K562 (cell line): ENCODE results near the gene NOX5. TPM values are rescaled to one million over a fixed set of nuclear protein-coding genes. Genes with fewer than 3 reads are reported as not detected.
A peak's percentile ranks its signal among the peaks of the same experiment; 100 is the strongest.

Source experiments
- CEBPZ ChIP-seq: fragments of 150-350 bp; IDR thresholded peaks from 2 replicates; pipeline ENCODE4 v1.6.1; 2014; ENCODE audit warnings: low read depth, mild to moderate bottlenecking, low read length, borderline replicate concordance
- MAFK ChIP-seq: IDR thresholded peaks from 2 replicates; pipeline ENCODE4 v1.6.1; 2011; ENCODE audit warnings: low read length, improper control_type of control experiment
- MGA ChIP-seq: fragments of 450-650 bp; IDR thresholded peaks from 2 replicates; pipeline ENCODE4 v1.6.1; 2016; ENCODE audit warnings: mild to moderate bottlenecking, moderate library complexity
- NELFE ChIP-seq: IDR thresholded peaks from 2 replicates; pipeline ENCODE4 v1.6.1; 2011; ENCODE audit warnings: mild to moderate bottlenecking; ENCODE audit not compliant: insufficient read depth, insufficient read length
- SREBF2 ChIP-seq: sonication (generic); formaldehyde crosslinking; IDR thresholded peaks from 2 replicates; pipeline ENCODE4 v1.4.0; 2020; ENCODE audit warnings: mild to moderate bottlenecking, missing genetic modification reagents
- STAT6 ChIP-seq: sonication (generic); formaldehyde crosslinking; IDR thresholded peaks from 2 replicates; pipeline ENCODE4 v1.8.1; 2023; ENCODE audit warnings: mild to moderate bottlenecking, missing genetic modification reagents
- ZBTB17 ChIP-seq: fragments of 450-650 bp; formaldehyde crosslinking; IDR thresholded peaks from 2 replicates; pipeline ENCODE4 v1.4.0; 2020; ENCODE audit warnings: mild to moderate bottlenecking
- ZNF146 ChIP-seq: IDR thresholded peaks from one replicate; pipeline ENCODE4 v1.6.1; 2018; ENCODE audit warnings: missing compliant biosample characterization; ENCODE audit not compliant: unreplicated experiment
- ZNF324 ChIP-seq: fragments of 250-450 bp; sonication (Bioruptor Pico); IDR thresholded peaks from 2 replicates; pipeline ENCODE4 v1.4.0; 2020; ENCODE audit warnings: mild to moderate bottlenecking
- ZNF778 ChIP-seq: fragments of 450-650 bp; formaldehyde crosslinking; IDR thresholded peaks from 2 replicates; pipeline ENCODE4 v1.4.0; 2020; ENCODE audit warnings: mild to moderate bottlenecking, moderate library complexity
- polyA plus RNA-seq, 8 experiments: library from polyadenylated mRNA; depleted of rRNA in 4 of 8; stranded (reverse) in 5 of 8; unstranded in 3 of 8; fragments of >200 nt; fragmentation: Nextera tagmentation in 2 of 8; fragmentation: Illumina TruSeq in 1 of 8; extraction: Ambion mirVana in 2 of 8; extraction: Trizol in 1 of 8; gene quantifications; 2 replicates each; pipeline versions ENCODE4 v1.2.1 to v1.2.3, GENCODE V29; 2011 to 2014; ENCODE audit warnings: inconsistent platforms in 1 of 8, missing spikeins in 1 of 8
- total RNA-seq, 7 experiments: library from RNA; depleted of rRNA in 6 of 7; stranded (reverse); fragments of >200 nt in 6 of 7; fragmentation: Illumina TruSeq in 2 of 7; extraction: Trizol in 2 of 7; gene quantifications; 2 replicates each; pipeline versions ENCODE4 v1.2.1 to v1.2.3, GENCODE V29; 2011 to 2021; ENCODE audit warnings: low replicate concordance in 1 of 7

Gene NOX5
- total and polyA plus RNA-seq, 9 of the 15 experiments (the other 6 are each of a cell fraction or from before 2014, with no cell fraction given) = 0.01 TPM; not detected in 8

GRCh38 chr15:68991723-68992122 lies 22.8 kb upstream of the NOX5 start (continued):
- TF ChIP-seq MAFK (peak; percentile 29; the same call in 1 of the 2 replicates), NELFE (no peak), SREBF2 (CRISPR knock-in tag) (no peak), CEBPZ (no peak), STAT6 (CRISPR knock-in tag) (no peak), ZNF324 (no peak), MGA (no peak), ZNF778 (no peak), ZNF146 (CRISPR knock-in tag) (no peak), ZBTB17 (CRISPR knock-in tag) (peak; percentile 64; the same call in 1 of the 2 replicates)
